GM19025 (cell line): ENCODE results near the gene APRT.
A peak's percentile ranks its signal among the peaks of the same experiment; 100 is the strongest.

Source experiments
- ATAC-seq: cut with Tn5 transposase; IDR thresholded peaks from one replicate; pipeline ENCODE4 v1.9.1; 2021; ENCODE audit warnings: mild to moderate bottlenecking, low read depth, moderate library complexity; ENCODE audit not compliant: unreplicated experiment

Gene APRT

GRCh38 chr16:88811769-88812512 lies at the start of gene APRT:
APRT (minus strand) TSS chr16:88811928; CDS start chr16:88811899, 29 bp downstream.
- ATAC-seq: peak; percentile 75

- no peak for ATAC-seq
Measured at GRCh38 chr16:88861359-88861758, 49.6 kb upstream of the APRT start.

- no peak for ATAC-seq
Measured at GRCh38 chr16:88859381-88860091, 47.8 kb upstream of the APRT start.

GRCh38 chr16:88857728-88858339 lies 46.1 kb upstream of the APRT start:
- peak; percentile 27 for ATAC-seq

- peak; percentile 76 for ATAC-seq
Measured at GRCh38 chr16:88856828-88857727, 45.4 kb upstream of the APRT start, which contains the start of the genes GALNS and TRAPPC2L. GALNS (minus strand) TSS chr16:88856947; CDS start chr16:88856877, 70 bp downstream. TRAPPC2L (plus strand) TSS chr16:88857127; CDS start chr16:88857151, 24 bp downstream.

GRCh38 chr16:88856122-88856827 lies 44.5 kb upstream of the APRT start:
- ATAC-seq: no peak

- no peak for ATAC-seq
Measured at GRCh38 chr16:88855736-88856121, 44.0 kb upstream of the APRT start.

- ATAC-seq: no peak
Measured at GRCh38 chr16:88855176-88855575, 43.4 kb upstream of the APRT start.

- ATAC-seq: no peak
Measured at GRCh38 chr16:88854306-88855111, 42.8 kb upstream of the APRT start.

- no peak for ATAC-seq
Measured at GRCh38 chr16:88853325-88853941, 41.7 kb upstream of the APRT start.

- ATAC-seq: no peak
Measured at GRCh38 chr16:88851616-88852015, 39.9 kb upstream of the APRT start.

GRCh38 chr16:88850531-88851199 lies 38.9 kb upstream of the APRT start:
- no peak for ATAC-seq

- no peak for ATAC-seq
Measured at GRCh38 chr16:88848557-88848956, 36.8 kb upstream of the APRT start.

- ATAC-seq: no peak
Measured at GRCh38 chr16:88847654-88848053, 35.9 kb upstream of the APRT start.

- no peak for ATAC-seq
Measured at GRCh38 chr16:88846088-88846487, 34.4 kb upstream of the APRT start.

GRCh38 chr16:88844419-88845036 lies 32.8 kb upstream of the APRT start:
- no peak for ATAC-seq

GRCh38 chr16:88843256-88843655 lies 31.5 kb upstream of the APRT start:
- no peak for ATAC-seq
